DMS 273 treated with DMSO at 0.1 percent for 48 hours (cell line): Measurements from ENCODE around the gene DYSF.
A peak's percentile ranks its signal among the peaks of the same experiment; 100 is the strongest.

ENCODE experiments used
- DNase-seq: peaks from one replicate; lab custom pipeline; 2025; lab: John Stamatoyannopoulos, UW

DYSF gene

DNA sequence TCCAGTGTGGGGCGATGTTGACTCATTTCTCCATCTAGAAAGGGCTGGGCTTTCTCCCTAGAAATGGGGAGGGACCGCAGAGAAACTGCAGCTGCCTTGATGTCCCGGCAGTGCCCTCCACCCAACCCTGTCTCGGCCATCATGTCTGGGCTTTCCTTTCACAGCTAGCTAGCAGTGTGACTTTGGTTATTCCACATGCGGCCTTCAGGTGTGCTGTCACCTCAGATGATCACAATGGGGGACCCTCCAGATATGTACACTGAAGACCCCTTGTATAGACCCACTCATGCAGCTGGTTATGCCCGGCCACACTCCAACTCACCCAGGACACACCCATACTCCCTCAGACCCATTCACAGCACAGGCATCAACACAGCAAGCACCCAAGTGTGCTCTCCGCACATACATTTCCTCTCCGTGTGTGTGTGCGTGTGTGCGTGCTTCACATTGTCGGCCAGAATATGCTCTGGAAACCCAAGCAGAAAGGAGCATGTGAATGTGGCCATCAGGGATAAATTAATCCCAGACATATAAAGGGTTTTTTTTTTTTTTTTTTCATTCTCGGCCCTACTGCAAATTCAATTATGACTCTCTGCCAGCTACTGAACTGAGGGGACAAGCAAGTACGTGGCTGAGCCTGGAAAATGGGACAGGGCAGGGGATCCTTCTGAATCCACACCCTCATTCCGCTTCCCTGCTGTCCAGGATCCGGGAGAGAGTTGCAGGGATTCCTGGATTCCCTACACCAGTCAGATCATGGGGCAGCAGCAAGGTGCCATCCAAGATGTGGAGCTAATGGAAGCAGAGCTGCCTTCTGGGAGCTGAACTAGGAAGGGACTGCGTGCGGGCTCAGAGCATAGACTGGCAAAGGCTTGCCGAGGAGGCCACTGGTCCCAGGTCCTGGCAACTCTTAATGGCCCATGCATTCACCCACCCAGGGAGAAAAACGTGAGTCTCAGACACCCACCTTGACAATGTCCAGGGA, 240.2 kb downstream of the DYSF start:
- DNase-seq = no peak

GRCh38 chr2:71694501-71695234, 241.3 kb downstream of the DYSF start:
- DNase-seq = no peak

- DNase-seq = no peak
Measured at GRCh38 chr2:71695235-71696120, 242.1 kb downstream of the DYSF start.

GRCh38 chr2:71696381-71696780, 243.0 kb downstream of the DYSF start:
- no peak for DNase-seq

GRCh38 chr2:71697106-71698004, 244.0 kb downstream of the DYSF start:
- peak; percentile 60 for DNase-seq

- no peak for DNase-seq
Measured at GRCh38 chr2:71699428-71699827, 246.1 kb downstream of the DYSF start.

- DNase-seq = no peak
Measured at GRCh38 chr2:71700041-71700657, 246.8 kb downstream of the DYSF start.

DNA sequence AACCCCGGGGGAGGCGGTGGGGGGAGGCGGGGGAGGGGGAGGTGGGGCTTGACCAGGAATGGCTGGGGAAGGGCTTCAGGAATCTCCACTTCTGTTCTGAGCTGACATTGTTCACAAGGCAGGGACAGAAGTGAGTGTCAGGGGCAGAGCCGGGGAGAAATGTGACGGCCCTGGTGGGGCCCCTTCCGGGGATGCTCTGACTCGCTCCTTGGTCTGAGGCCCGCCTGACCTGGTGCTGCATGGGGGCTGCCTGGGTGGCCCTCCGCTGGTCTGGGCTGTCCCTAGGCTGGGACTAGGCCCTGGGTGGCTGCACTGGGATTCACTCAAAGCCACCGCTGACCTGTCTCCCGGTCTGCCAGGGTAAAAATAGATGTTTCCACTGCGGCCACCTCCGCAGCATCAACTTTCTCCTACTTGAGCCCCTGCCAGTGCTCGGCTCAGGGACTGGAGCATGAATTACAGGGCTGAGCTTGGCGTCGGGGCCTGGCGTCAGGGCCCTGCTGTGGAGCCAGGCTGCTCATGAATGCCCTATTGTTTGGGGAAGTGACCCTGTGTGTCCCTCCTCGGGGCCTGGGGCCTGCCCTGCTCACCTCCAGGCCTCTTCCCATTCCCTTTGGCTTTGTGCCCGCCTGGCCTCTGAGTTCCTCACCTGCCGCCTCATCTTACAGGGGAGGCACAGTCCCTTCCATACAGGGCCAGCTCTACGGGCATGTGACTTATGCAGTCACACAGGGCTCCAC, 247.5 kb downstream of the DYSF start:
- no peak for DNase-seq

DNA sequence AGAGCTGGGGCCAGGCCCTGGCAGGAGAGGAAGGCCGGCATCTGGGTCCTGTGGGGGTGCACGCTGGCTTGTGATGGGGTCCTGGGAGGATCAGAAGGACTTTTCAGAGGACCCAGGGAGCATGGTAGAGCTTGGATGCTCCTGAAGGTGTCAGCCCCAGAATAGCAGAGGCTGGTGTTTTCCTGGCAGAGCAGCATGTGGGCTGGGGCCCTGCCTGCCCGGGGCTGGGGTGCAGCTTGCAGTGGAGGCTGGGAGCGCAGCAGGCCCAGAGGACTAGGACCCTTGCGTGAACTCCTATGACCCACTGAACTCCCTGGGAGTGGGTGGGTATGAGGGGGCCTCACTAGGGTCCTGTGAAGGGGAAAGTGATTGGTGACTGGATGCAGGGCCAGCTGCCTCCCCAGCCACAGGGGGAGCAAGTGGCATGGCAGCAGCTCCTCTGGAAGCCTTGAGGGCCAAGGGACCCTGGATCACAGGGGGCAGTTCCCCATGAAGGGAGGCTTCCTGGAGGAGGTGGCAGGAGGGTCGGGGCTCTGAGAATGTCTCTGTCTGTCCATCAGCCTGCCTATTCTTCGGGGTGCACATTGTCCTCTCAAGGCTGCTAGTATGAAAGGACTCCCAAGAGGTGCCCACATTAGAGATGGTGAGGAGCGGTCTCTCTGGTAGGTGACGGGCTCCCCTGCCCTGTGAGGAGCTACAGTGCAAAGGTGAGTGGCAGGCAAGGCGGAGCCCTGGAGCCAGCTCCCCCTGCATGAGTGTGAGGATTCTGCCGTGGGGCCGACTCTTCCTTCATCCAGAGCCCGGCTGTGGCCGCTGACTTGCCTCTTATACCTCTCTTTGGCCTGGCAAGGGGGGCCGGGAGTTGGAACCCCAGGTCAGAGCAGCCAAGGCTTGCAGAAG, 249.0 kb downstream of the DYSF start:
- no peak for DNase-seq

- DNase-seq = no peak
Measured at GRCh38 chr2:71702971-71703898, 249.9 kb downstream of the DYSF start.

DNA sequence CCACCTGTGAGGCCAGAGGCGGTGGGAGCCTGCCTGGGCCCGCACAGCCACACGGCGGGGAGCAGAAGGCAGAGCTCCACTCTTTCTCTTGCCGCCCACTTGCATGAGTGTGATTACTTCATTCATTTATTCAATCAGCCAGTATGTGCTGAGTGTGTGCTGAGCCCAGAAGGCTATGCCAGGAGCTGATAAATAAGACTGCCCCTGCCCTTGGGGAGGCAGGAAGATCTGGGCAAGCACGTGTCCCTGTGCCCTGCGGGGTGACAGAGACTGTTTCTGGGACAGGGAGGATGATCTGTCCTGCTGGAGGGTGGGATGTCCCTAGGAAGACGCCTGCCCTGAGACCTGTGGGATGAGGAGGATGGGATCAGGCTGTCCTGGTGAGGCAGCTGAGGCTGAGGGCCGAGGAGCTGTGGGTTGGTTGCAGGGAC, 250.8 kb downstream of the DYSF start:
- DNase-seq = no peak

DNA sequence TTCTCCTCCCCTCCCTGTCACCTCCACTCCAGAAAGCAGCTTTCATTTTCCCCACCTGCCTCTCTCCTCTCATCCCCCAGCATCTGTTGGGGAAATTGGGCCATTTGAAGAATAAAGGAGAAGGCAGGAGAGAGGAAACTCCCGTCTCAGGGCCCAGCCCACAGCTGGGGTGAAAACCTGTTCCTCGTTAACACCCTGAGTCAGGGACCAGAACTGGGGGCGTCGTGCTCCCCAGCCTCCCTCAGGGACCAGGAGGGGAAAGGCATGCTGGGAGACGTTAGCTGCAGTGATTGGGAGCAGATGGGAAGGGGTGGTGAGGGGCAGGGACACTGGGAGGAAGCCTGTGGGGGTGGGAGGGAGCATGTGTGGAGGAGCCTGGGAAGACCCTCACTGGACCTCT, 251.3 kb downstream of the DYSF start:
- no peak for DNase-seq

- DNase-seq = no peak
Measured at GRCh38 chr2:71705171-71705960, 252.0 kb downstream of the DYSF start.

DNA sequence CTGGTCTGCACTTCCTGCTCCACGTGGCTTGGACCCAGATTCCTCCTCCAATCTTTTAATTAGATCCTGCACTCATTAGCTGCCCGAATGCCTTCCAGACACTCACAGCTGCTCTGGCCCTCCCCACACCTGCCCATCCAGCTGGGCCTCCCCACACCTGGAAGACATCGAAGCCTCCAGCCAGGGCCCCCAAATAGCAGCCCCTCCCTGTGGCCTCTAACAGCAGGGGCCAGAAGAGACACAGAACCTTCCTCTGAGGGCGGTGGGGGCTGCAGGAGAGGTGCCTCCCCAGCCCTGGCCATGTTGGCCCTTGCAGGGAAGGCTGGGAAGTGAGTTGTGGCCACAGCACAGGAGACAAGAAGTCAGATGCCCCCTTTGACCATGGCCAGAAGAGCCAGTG, 252.8 kb downstream of the DYSF start:
- no peak for DNase-seq

- no peak for DNase-seq
Measured at GRCh38 chr2:71706836-71707235, 253.5 kb downstream of the DYSF start.

- DNase-seq = no peak
Measured at GRCh38 chr2:71710367-71711132, 257.2 kb downstream of the DYSF start.
